Activated CD8-positive, alpha-beta T cell treated with anti-CD3 and anti-CD28 coated beads for 36 hours (primary cell): ENCODE data around the gene PRDM16. TPM values are rescaled to one million over a fixed set of nuclear protein-coding genes. Genes with fewer than 3 reads are reported as not detected.
A peak's percentile ranks its signal among the peaks of the same experiment; 100 is the strongest.

ENCODE experiments used
- ATAC-seq: fragments of 200-7000 bp; cut with Tn5 transposase; one replicate; pipeline ENCODE4 v1.10.0; 2021; ENCODE audit warnings: mild to moderate bottlenecking, moderate library complexity
- CTCF ChIA-PET: fragments of 350-600 bp; sonication (Branson Sonifier 250); formaldehyde crosslinking; loops from one replicate; lab custom pipeline; 2021; ENCODE audit warnings: antibody characterized with exemption; lab: Charles Lee
- POLR2A ChIA-PET: fragments of 350-600 bp; sonication (Branson Sonifier 250); formaldehyde crosslinking; loops from one replicate; lab custom pipeline; 2021; ENCODE audit warnings: antibody characterized with exemption; lab: Charles Lee
- DNase-seq: peaks from one replicate; pipeline ENCODE4 v3.0.0-alpha.2; 2020
- H3K27ac Mint-ChIP-seq: one replicate; pipeline ENCODE4 v1.8.0; 2021; ENCODE audit warnings: mild to moderate bottlenecking, mixed read lengths
- H3K27me3 Mint-ChIP-seq: one replicate; pipeline ENCODE4 v1.8.0; 2021; ENCODE audit warnings: mixed read lengths
- H3K36me3 Mint-ChIP-seq: one replicate; pipeline ENCODE4 v1.8.0; 2021; ENCODE audit warnings: low read depth, mixed read lengths
- H3K4me1 Mint-ChIP-seq: one replicate; pipeline ENCODE4 v1.8.0; 2021; ENCODE audit warnings: low read depth, mixed read lengths
- H3K4me3 Mint-ChIP-seq: one replicate; pipeline ENCODE4 v1.8.0; 2021; ENCODE audit warnings: mild to moderate bottlenecking, moderate library complexity, mixed read lengths
- H3K9me3 Mint-ChIP-seq: one replicate; pipeline ENCODE4 v1.8.0; 2021; ENCODE audit warnings: mixed read lengths
- CTCF ChIP-seq: fragments of 200-600 bp; IDR thresholded peaks from one replicate; pipeline ENCODE4 v1.8.0; 2022; ENCODE audit warnings: antibody characterized with exemption, mild to moderate bottlenecking
- intact Hi-C: fragments of 100-400 bp; cut with micrococcal nuclease; formaldehyde crosslinking; loops from one replicate; pipeline ENCODE4 v1.10.0; 2022
- total RNA-seq, 2 experiments: library from RNA; stranded (reverse); gene quantifications; one replicate each; pipeline ENCODE4 v1.2.3, GENCODE V29; 2021

PRDM16 gene
- total RNA-seq, 2 experiments from 2014 or later = 0.29 to 0.49 TPM

GRCh38 chr1:3281735-3282134 lies 212.7 kb downstream of the PRDM16 start:
- Mint-ChIP-seq H3K27me3 (peaks cover 1% of the 10 kb centered on the region), H3K4me1 (no peaks in the 10 kb centered on the region), H3K36me3 (no peaks in the 10 kb centered on the region), H3K9me3 (no peaks in the 10 kb centered on the region), H3K27ac (no peak overlapping the region), H3K4me3 (no peak overlapping the region)
- DNase-seq (no peak), ATAC-seq (no peak)
- no peak for TF ChIP-seq CTCF
- intact Hi-C loops = no loop called here
- ChIA-PET POLR2A (no interaction called here), CTCF (interaction anchor here (1.2 kb wide), 1 partner anchor 109 kb away, joined by 3 read pairs; no protein-coding TSS in a partner anchor)

GRCh38 chr1:3282186-3282585 lies 213.2 kb downstream of the PRDM16 start:
- H3K36me3 Mint-ChIP-seq = no peaks in the 10 kb centered on the region
- intact Hi-C loops = no loop called here
- H3K27me3 Mint-ChIP-seq = peaks cover 1% of the 10 kb centered on the region
- TF ChIP-seq CTCF = no peak
- DNase-seq (no peak), ATAC-seq (no peak)
- ChIA-PET CTCF (interaction anchor here (1.2 kb wide), 1 partner anchor 110 kb away, joined by 3 read pairs; no protein-coding TSS in a partner anchor), POLR2A (no interaction called here)
- H3K9me3 Mint-ChIP-seq = no peaks in the 10 kb centered on the region
- H3K27ac Mint-ChIP-seq = no peak overlapping the region
- H3K4me1 Mint-ChIP-seq = no peaks in the 10 kb centered on the region
- H3K4me3 Mint-ChIP-seq = no peak overlapping the region

GRCh38 chr1:3282656-3283430 lies 213.8 kb downstream of the PRDM16 start:
- TF ChIP-seq CTCF = no peak
- Mint-ChIP-seq H3K36me3 (no peaks in the 10 kb centered on the region), H3K27me3 (peaks cover 1% of the 10 kb centered on the region), H3K27ac (no peak overlapping the region), H3K9me3 (no peaks in the 10 kb centered on the region), H3K4me1 (no peaks in the 10 kb centered on the region), H3K4me3 (no peak overlapping the region)
- POLR2A ChIA-PET = no interaction called here
- intact Hi-C loops = no loop called here
- CTCF ChIA-PET = no interaction called here
- ATAC-seq (no peak), DNase-seq (no peak)

- H3K27me3 Mint-ChIP-seq = peaks cover 1% of the 10 kb centered on the region
- H3K27ac Mint-ChIP-seq = no peak overlapping the region
- ATAC-seq = peak; percentile 34
- H3K4me3 Mint-ChIP-seq = no peak overlapping the region
- POLR2A ChIA-PET = no interaction called here
- H3K4me1 Mint-ChIP-seq = no peaks in the 10 kb centered on the region
- intact Hi-C loops = no loop called here
- peak; percentile 58 for TF ChIP-seq CTCF
- H3K9me3 Mint-ChIP-seq = no peaks in the 10 kb centered on the region
- H3K36me3 Mint-ChIP-seq = no peaks in the 10 kb centered on the region
- CTCF ChIA-PET = no interaction called here
- peak; percentile 34 for DNase-seq
Observed at GRCh38 chr1:3283849-3284248, 214.8 kb downstream of the PRDM16 start.

- no peaks in the 10 kb centered on the region for H3K36me3 Mint-ChIP-seq
- TF ChIP-seq CTCF = no peak
- ChIA-PET POLR2A (no interaction called here), CTCF (no interaction called here)
- H3K27ac Mint-ChIP-seq = no peak overlapping the region
- no peak for ATAC-seq
- intact Hi-C loops = no loop called here
- no peaks in the 10 kb centered on the region for H3K4me1 Mint-ChIP-seq
- no peak for DNase-seq
- no peak overlapping the region for H3K4me3 Mint-ChIP-seq
- no peaks in the 10 kb centered on the region for H3K9me3 Mint-ChIP-seq
- H3K27me3 Mint-ChIP-seq = peaks cover 1% of the 10 kb centered on the region
Observed at GRCh38 chr1:3284691-3285090, 215.7 kb downstream of the PRDM16 start.
